ENCODE results near the gene GATA3. TPM values are rescaled to one million over a fixed set of nuclear protein-coding genes. Genes with fewer than 3 reads are reported as not detected.

GATA3 gene
- polyA plus RNA-seq, 1 donor from 2014 or later: not detected

DNA sequence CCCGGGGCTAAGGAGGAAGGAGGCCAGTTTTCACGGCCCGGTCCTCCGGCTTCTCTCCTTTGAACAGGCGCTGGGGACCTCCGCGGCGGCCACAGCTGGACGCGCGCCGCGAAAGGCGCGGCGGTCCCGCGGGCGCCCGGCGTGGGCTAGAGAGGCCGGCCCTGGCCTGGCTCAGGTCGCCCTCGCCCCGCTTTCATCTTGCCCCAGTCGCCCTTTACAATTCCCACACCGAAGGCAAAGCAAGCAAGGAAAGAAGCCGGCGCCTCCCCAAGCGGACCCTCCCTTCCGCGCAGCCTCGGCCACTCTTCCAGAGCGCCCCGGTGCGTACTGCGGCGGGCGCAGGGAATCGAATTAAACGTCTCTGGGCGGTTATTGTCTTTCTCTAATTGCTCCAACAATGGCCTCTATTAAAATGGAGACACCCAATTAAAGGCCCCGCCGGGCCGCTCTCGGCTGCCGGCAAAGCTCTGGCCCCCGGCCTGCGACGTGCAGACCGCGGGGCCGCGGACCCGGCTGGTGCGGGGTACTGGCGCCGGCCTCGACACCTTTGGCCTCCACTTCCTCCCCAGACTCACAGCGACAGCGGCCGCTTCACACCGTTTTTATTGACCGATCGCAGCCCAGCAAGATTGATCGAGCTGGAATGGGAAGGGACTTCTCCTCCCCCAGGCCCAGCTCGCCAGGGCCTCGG lies 4.5 kb upstream of the GATA3 start:
- Histone ChIP-seq H2AFZ (ENCODE audit: low read depth, low read length) (no peak overlapping the region), H3K79me2 (replicated peaks; ENCODE audit: insufficient read depth, low read length) (no peaks in the 10 kb centered on the region), H4K20me1 (ENCODE audit: insufficient read depth) (no peaks in the 10 kb centered on the region)

GRCh38 chr10:8050556-8051108 lies 3.9 kb upstream of the GATA3 start:
- H3K4me2 ChIP-seq (ENCODE audit: low read length): no peak overlapping the region
- peak overlapping the region; percentile 34 for H3K4me3 ChIP-seq (ENCODE audit: low read length)
- no peaks in the 10 kb centered on the region for H3F3A ChIP-seq (ENCODE audit: insufficient read depth, low read length, poor library complexity, severe bottlenecking)
- H3K9me3 ChIP-seq (ENCODE audit: low read length): no peaks in the 10 kb centered on the region
- H2AFZ ChIP-seq (ENCODE audit: low read depth, low read length): no peak overlapping the region
- H3K27ac ChIP-seq (ENCODE audit: low read length): no peak overlapping the region
- no peaks in the 10 kb centered on the region for H3K79me2 ChIP-seq (replicated peaks; ENCODE audit: insufficient read depth, low read length)
- no peaks in the 10 kb centered on the region for H3K36me3 ChIP-seq (ENCODE audit: insufficient read depth, low read length)
- no peak for TF ChIP-seq MXI1 (conservative IDR thresholded peaks at IDR 0.05; ENCODE audit: poor library complexity, severe bottlenecking)
- TF ChIP-seq EZH2 (IDR thresholded peaks at IDR 0.05; ENCODE audit: borderline replicate concordance, insufficient read depth, low read length, poor library complexity, severe bottlenecking): peak; percentile 100
- H3K9ac ChIP-seq (ENCODE audit: low read length): no peak overlapping the region
- H3K9me2 ChIP-seq (ENCODE audit: insufficient read depth, low read length): no peaks in the 10 kb centered on the region
- H4K20me1 ChIP-seq (ENCODE audit: insufficient read depth): no peaks in the 10 kb centered on the region
- peaks cover 99% of the 10 kb centered on the region for H3K27me3 ChIP-seq (ENCODE audit: insufficient read depth, low read depth, low read length)

More for the DNA sequence above, 4.5 kb upstream of the GATA3 start:
- no peaks in the 10 kb centered on the region for H3K9me3 ChIP-seq (ENCODE audit: low read length)
- no peak overlapping the region for H3K4me2 ChIP-seq (ENCODE audit: low read length)
- H3K27me3 ChIP-seq (ENCODE audit: insufficient read depth, low read depth, low read length): peaks cover 99% of the 10 kb centered on the region
- TF ChIP-seq MXI1 (conservative IDR thresholded peaks at IDR 0.05; ENCODE audit: poor library complexity, severe bottlenecking) (no peak), POLR2AphosphoS5 (IDR thresholded peaks at IDR 0.05) (peak; percentile 44), EP300 (conservative IDR thresholded peaks at IDR 0.05; ENCODE audit: poor library complexity, severe bottlenecking) (no peak), EZH2 (IDR thresholded peaks at IDR 0.05; ENCODE audit: borderline replicate concordance, insufficient read depth, low read length, poor library complexity, severe bottlenecking) (no peak)
- H3K9ac ChIP-seq (ENCODE audit: low read length): no peak overlapping the region
- H3K27ac ChIP-seq (ENCODE audit: low read length): no peak overlapping the region
- peak overlapping the region; percentile 34 for H3K4me3 ChIP-seq (ENCODE audit: low read length)
- H3K9me2 ChIP-seq (ENCODE audit: insufficient read depth, low read length): no peaks in the 10 kb centered on the region
- no peaks in the 10 kb centered on the region for H3K36me3 ChIP-seq (ENCODE audit: insufficient read depth, low read length)
- H3F3A ChIP-seq (ENCODE audit: insufficient read depth, low read length, poor library complexity, severe bottlenecking): no peaks in the 10 kb centered on the region

GRCh38 chr10:8051109-8051821 lies 3.2 kb upstream of the GATA3 start:
- no peaks in the 10 kb centered on the region for H3K36me3 ChIP-seq (ENCODE audit: insufficient read depth, low read length)
- no peaks in the 10 kb centered on the region for H3K9me2 ChIP-seq (ENCODE audit: insufficient read depth, low read length)
- H3K27me3 ChIP-seq (ENCODE audit: insufficient read depth, low read depth, low read length): peaks cover 99% of the 10 kb centered on the region
- H3K4me2 ChIP-seq (ENCODE audit: low read length): no peak overlapping the region
- H4K20me1 ChIP-seq (ENCODE audit: insufficient read depth): no peaks in the 10 kb centered on the region
- H3F3A ChIP-seq (ENCODE audit: insufficient read depth, low read length, poor library complexity, severe bottlenecking): no peaks in the 10 kb centered on the region
- no peaks in the 10 kb centered on the region for H3K79me2 ChIP-seq (replicated peaks; ENCODE audit: insufficient read depth, low read length)
- H3K9me3 ChIP-seq (ENCODE audit: low read length): no peaks in the 10 kb centered on the region
- H2AFZ ChIP-seq (ENCODE audit: low read depth, low read length): no peak overlapping the region
- H3K27ac ChIP-seq (ENCODE audit: low read length): no peak overlapping the region
- H3K9ac ChIP-seq (ENCODE audit: low read length): no peak overlapping the region
- no peak for TF ChIP-seq RAD21 (conservative IDR thresholded peaks at IDR 0.05)
- no peak for TF ChIP-seq TAF1 (IDR thresholded peaks at IDR 0.05; ENCODE audit: low read depth)
- no peak for TF ChIP-seq EP300 (conservative IDR thresholded peaks at IDR 0.05; ENCODE audit: poor library complexity, severe bottlenecking)
- no peak for TF ChIP-seq MXI1 (conservative IDR thresholded peaks at IDR 0.05; ENCODE audit: poor library complexity, severe bottlenecking)
- no peak for TF ChIP-seq CTCF (IDR thresholded peaks at IDR 0.05; ENCODE audit: poor library complexity, severe bottlenecking)
- no peak for TF ChIP-seq EZH2 (IDR thresholded peaks at IDR 0.05; ENCODE audit: borderline replicate concordance, insufficient read depth, low read length, poor library complexity, severe bottlenecking)
- no peak for TF ChIP-seq SMC3 (conservative IDR thresholded peaks at IDR 0.05; ENCODE audit: poor library complexity)
- no peak for TF ChIP-seq POLR2AphosphoS5 (IDR thresholded peaks at IDR 0.05)
- TF ChIP-seq REST (IDR thresholded peaks at IDR 0.05; ENCODE audit: borderline replicate concordance): no peak
- H3K4me3 ChIP-seq (ENCODE audit: low read length): no peak overlapping the region

All from neural cell (in vitro differentiated cells).